Duodenal mucosa (tissue), 2 donors: ENCODE data around the gene FBXO27.

Experiments used
- H3K27ac ChIP-seq: one replicate; pipeline ENCODE4 v1.7.0; 2013; ENCODE audit warnings: low read depth, low read length
- H3K27me3 ChIP-seq, 2 donors: one replicate each; pipeline ENCODE4 v1.7.0; 2013; ENCODE audit warnings: low read length in 2 of 2, control low read depth in 1 of 2; ENCODE audit not compliant: insufficient read depth in 2 of 2, control insufficient read depth in 1 of 2
- H3K36me3 ChIP-seq, 2 donors: one replicate each; pipeline ENCODE4 v1.7.0; 2013; ENCODE audit warnings: low read length in 2 of 2, control low read depth in 1 of 2; ENCODE audit not compliant: insufficient read depth in 2 of 2, control insufficient read depth in 1 of 2
- H3K4me1 ChIP-seq, 2 donors: one replicate each; pipeline ENCODE4 v1.7.0; 2013; ENCODE audit warnings: low read length in 2 of 2, control low read depth in 1 of 2; ENCODE audit not compliant: insufficient read depth in 2 of 2, control insufficient read depth in 1 of 2
- H3K4me3 ChIP-seq, 2 donors: one replicate each; pipeline ENCODE4 v1.7.0; 2013; ENCODE audit warnings: low read length in 2 of 2, low read depth in 1 of 2
- H3K9ac ChIP-seq, 2 donors: one replicate each; pipeline ENCODE4 v1.7.0; 2013; ENCODE audit warnings: low read length in 2 of 2, low read depth in 1 of 2
- H3K9me3 ChIP-seq, 2 donors: one replicate each; pipeline ENCODE4 v1.7.0; 2013; ENCODE audit warnings: low read length in 2 of 2, control low read depth in 1 of 2; ENCODE audit not compliant: control insufficient read depth in 1 of 2

FBXO27 gene

DNA sequence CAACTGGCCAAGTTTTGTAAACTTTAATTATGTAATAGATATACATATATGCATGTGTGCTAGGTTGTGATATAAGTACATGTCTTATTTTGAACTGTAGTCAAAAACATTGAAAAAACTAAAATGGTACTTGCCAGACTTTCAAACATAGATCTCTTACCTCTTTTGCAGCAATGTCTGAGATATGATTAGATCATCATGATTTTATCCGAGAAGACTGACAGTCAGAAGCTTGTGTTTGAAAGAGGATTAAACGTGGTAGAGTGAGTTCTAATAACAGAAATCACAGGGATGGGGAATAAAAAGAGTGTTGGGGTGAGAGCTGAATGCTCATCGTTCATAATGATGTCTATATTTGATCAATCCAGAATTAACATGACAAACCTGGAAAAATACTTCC is 33.6 kb upstream of the FBXO27 start:
- H3K9me3 ChIP-seq = no peaks in the 10 kb centered on the region
- no peak overlapping the region for H3K9ac ChIP-seq
- H3K4me1 ChIP-seq = no peaks in the 10 kb centered on the region
- no peak overlapping the region for H3K27ac ChIP-seq
- H3K36me3 ChIP-seq = no peaks in the 10 kb centered on the region
- peaks cover 0 to 2% of the 10 kb centered on the region in 2 donors for H3K27me3 ChIP-seq
- H3K4me3 ChIP-seq = no peak overlapping the region

DNA sequence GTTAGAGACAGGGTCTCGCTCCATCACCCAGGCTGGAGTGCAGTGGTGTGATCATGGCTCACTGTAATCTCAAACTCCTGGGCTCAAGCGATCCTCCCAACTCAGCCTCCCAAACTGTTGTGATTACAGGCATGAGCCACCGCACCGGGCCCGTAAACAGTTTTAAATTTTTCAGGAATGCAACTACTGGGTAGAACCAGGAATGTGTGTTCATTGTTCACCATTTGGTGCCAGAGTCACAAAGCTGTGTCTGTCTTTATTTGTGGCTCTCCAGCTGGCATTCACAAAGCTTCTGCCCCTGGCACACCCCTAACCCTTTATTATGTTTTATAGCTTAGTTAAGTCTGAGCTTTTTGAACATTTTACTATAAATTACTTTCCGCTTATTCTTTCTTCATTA is 32.1 kb upstream of the FBXO27 start:
- Histone ChIP-seq H3K4me3 (no peak overlapping the region), H3K9me3 (no peaks in the 10 kb centered on the region), H3K36me3 (no peaks in the 10 kb centered on the region), H3K27ac (no peak overlapping the region), H3K9ac (no peak overlapping the region), H3K4me1 (no peaks in the 10 kb centered on the region), H3K27me3 (no peaks in the 10 kb centered on the region)

DNA sequence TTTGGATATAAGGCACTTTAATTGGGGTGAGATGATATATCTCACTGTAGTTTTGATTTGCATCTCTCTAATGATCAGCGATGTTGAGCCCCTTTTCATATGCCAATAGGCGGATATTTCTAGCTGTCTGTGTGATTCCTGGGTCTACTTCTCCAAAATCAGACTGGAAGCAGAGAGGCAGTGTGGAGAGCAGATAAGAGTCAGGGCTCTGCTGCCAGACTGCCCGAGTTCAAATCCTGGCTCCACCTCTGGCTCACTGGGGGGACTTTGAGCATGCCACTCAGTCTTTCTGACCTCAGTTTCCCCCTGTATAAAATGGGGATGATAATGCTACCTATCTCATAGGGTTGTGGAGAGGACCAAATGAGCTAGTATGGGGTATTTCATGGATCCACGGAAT is 27.8 kb upstream of the FBXO27 start:
- no peak overlapping the region for H3K4me3 ChIP-seq
- H3K9ac ChIP-seq = no peak overlapping the region
- no peaks in the 10 kb centered on the region for H3K36me3 ChIP-seq
- H3K27ac ChIP-seq = no peak overlapping the region
- no peaks in the 10 kb centered on the region for H3K27me3 ChIP-seq
- H3K4me1 ChIP-seq = no peaks in the 10 kb centered on the region
- no peaks in the 10 kb centered on the region for H3K9me3 ChIP-seq

DNA sequence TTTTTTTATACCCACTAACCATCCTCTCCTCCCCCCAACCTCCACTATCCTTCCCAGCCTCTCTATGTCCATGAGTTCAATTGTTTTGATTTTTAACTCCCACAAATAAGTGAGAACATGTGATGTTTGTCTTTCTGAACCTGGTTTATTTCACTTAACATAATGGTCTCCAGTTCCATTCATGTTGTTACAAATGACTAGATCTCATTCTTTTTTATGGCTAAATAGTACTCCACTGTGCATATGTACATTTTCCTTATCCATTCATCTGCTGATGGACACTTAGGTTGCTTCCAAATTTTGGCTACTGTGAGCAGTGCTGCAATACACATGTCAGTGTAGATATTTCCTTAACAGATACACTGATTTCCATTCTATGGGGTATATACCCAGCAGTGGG is 27.0 kb upstream of the FBXO27 start:
- Histone ChIP-seq H3K36me3 (no peaks in the 10 kb centered on the region), H3K9ac (no peak overlapping the region), H3K27ac (no peak overlapping the region), H3K27me3 (no peaks in the 10 kb centered on the region), H3K4me1 (no peaks in the 10 kb centered on the region), H3K4me3 (no peak overlapping the region), H3K9me3 (no peaks in the 10 kb centered on the region)

DNA sequence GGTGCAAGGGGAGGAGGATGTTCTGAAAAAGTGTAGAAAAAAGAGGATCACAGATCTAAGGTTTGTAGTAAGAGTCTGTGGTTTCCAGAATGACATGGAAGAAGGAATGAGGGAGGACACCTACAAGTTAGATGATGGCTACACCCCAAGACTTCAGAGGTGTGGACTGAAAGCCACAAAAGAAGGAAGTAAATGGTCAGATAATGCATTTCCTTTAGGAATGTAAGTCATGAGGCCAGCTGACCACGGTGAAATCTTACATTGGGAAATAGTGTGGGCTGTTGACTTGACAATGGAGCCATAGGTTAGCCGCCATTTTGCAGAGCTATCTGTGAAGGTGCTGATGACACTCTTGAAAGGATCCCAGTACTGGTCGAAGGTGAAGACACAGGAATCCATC is 25.3 kb upstream of the FBXO27 start:
- Histone ChIP-seq H3K27me3 (no peaks in the 10 kb centered on the region), H3K9me3 (no peaks in the 10 kb centered on the region), H3K27ac (no peak overlapping the region), H3K4me3 (no peak overlapping the region), H3K4me1 (peaks cover 8 to 9% of the 10 kb centered on the region in 2 donors), H3K36me3 (no peaks in the 10 kb centered on the region), H3K9ac (no peak overlapping the region)

DNA sequence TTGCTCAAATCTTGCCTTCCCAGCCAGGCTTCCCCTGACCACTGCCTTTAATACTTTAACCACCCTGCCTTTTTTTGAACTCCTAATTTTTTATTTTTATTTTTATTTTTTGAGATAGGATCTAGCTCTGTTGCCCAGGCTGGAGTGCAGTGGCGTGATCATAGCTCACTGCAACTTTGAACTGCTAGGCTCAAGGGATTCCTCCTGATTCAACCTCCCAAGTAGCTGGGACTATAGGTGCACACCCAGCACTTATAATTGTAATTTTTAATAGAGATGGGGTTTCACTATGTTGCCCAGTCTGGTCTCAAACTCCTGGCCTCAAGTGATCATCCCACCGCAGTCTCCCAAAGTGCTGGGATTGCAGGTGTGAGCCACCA is 21.7 kb upstream of the FBXO27 start:
- Histone ChIP-seq H3K27me3 (no peaks in the 10 kb centered on the region), H3K36me3 (no peaks in the 10 kb centered on the region), H3K4me1 (peaks cover 9 to 11% of the 10 kb centered on the region in 2 donors), H3K9me3 (no peaks in the 10 kb centered on the region), H3K4me3 (no peak overlapping the region), H3K9ac (no peak overlapping the region), H3K27ac (no peak overlapping the region)

DNA sequence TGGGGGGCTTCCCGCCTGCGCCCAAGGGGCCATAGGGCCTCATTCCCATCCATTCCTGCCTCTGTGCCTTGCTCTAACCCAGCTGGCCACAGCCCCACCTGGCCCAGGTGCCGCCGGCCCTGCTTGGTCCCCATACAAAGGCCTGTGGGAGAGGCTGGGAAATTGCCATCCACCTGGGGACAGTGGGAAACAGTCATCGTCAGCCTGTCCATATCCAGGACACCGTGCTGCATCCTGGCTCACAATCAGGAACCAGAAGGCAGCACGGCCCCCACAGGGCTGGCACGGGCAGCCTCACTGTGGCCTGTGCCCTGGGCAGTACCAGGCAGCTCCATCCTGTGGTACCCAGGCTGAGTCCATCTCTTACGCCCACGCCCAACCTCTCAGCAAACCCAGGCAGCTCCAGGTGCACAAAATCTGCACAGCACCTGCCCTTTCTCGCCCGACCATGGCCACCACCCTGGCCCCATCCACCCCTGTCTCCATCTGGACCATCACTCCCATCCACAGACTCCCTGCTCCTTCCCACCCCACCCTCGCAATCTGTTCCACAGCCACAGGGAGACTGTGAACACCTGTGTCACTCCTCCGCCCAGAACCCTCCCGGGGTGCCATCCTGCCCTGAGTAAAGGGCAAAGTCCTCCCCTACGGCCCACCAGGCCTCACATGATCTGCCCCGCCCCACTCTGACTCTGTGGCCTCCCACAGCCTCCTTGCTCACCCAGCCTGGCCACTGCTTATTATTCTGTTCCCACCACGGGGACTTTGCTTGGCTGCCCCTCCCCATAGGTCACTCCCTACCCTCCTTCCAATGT is 21.1 kb upstream of the FBXO27 start:
- no peaks in the 10 kb centered on the region for H3K36me3 ChIP-seq
- H3K27ac ChIP-seq = no peak overlapping the region
- no peaks in the 10 kb centered on the region for H3K9me3 ChIP-seq
- no peak overlapping the region for H3K9ac ChIP-seq
- peaks cover 9 to 11% of the 10 kb centered on the region in 2 donors for H3K4me1 ChIP-seq
- no peak overlapping the region for H3K4me3 ChIP-seq
- no peaks in the 10 kb centered on the region for H3K27me3 ChIP-seq

DNA sequence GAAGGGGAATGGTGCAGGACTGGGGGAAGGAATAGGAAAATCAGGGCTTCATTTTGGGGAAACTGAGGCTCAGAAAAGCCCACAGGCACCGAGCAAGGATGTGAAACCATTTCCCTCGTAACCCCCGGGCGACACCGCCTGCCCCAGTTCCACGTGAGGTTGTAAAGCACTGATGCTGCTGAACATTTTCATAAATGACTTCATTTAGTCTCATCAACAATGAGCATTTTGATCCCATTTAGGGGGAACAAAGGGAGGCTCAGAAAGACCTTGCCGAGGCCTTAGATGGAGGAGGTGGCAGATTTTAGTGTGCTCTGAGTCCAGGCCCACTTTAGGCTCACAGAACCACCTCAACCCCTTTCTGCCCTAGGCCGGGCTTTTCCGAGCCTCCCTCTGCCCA is 20.5 kb upstream of the FBXO27 start:
- H3K9ac ChIP-seq = no peak overlapping the region
- H3K9me3 ChIP-seq = no peaks in the 10 kb centered on the region
- H3K4me1 ChIP-seq = peaks cover 9 to 12% of the 10 kb centered on the region in 2 donors
- no peak overlapping the region for H3K27ac ChIP-seq
- H3K4me3 ChIP-seq = no peak overlapping the region
- H3K36me3 ChIP-seq = no peaks in the 10 kb centered on the region
- no peaks in the 10 kb centered on the region for H3K27me3 ChIP-seq

DNA sequence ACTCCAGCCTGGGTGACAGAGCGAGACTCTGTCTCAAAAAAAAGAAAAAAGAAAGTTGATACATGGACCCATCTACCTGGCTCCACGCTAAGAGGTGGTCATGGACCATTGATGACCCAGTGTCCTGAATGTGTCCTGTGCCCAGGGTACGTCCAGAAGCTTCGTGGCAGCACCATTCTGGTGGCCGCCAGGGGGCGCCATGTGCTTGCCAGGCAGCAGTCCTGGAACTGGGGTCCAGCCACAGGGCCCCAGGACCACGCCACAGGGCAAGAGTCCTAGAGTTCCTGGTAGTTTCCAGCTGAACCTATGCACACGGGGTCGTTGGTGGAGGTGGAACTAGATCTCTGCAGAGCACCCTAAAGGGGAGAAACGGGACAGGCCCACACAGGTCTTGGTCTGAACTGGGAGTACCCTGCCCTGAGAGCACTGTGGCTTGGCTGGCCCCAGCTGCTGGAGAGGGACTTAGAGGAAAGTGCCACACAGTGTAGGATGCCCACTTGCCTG is 19.9 kb upstream of the FBXO27 start:
- Histone ChIP-seq H3K9ac (no peak overlapping the region), H3K4me1 (peaks cover 9 to 14% of the 10 kb centered on the region in 2 donors), H3K27ac (no peak overlapping the region), H3K36me3 (no peaks in the 10 kb centered on the region), H3K9me3 (no peaks in the 10 kb centered on the region), H3K27me3 (no peaks in the 10 kb centered on the region), H3K4me3 (no peak overlapping the region)

DNA sequence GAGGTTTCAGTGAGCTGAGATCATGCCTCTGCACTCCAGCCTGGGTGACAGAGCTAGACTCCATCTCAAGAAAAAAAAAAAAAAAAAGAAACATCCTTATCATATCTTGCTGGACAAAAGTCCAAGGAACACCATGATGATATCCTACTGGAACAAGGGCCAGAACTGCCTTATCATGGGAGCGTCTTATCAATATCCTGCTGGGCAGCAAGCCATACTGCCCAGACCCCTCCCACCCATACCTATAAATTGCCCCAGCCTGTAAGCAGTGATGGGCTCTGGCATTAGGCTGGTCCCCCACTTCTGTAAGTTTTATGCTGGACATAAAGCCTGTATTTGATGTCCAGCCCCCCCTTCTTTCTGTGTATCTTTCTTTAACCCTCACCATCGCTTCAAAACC is 14.7 kb upstream of the FBXO27 start:
- Histone ChIP-seq H3K27ac (no peak overlapping the region), H3K36me3 (no peaks in the 10 kb centered on the region), H3K4me3 (no peak overlapping the region), H3K9ac (no peak overlapping the region), H3K9me3 (no peaks in the 10 kb centered on the region), H3K27me3 (no peaks in the 10 kb centered on the region), H3K4me1 (peaks cover 9 to 13% of the 10 kb centered on the region in 2 donors)
